Colonic mucosa (tissue), 4 donors: ENCODE data around the gene GSG1L. TPM values are rescaled to one million over a fixed set of nuclear protein-coding genes. Genes with fewer than 3 reads are reported as not detected.

ENCODE experiments used
- DNase-seq: peaks from one replicate; pipeline ENCODE4 v3.0.0-alpha.2; 2020
- H3K27ac ChIP-seq: fragments of 200-600 bp; one replicate; pipeline ENCODE4 v1.8.0; 2021
- H3K27me3 ChIP-seq: fragments of 200-600 bp; one replicate; pipeline ENCODE4 v1.8.0; 2021
- H3K36me3 ChIP-seq: fragments of 200-600 bp; one replicate; pipeline ENCODE4 v1.8.0; 2021
- H3K4me1 ChIP-seq: fragments of 200-600 bp; one replicate; pipeline ENCODE4 v1.8.0; 2021; ENCODE audit warnings: mild to moderate bottlenecking
- H3K4me3 ChIP-seq: fragments of 200-600 bp; one replicate; pipeline ENCODE4 v1.8.0; 2021
- H3K9ac ChIP-seq, 2 donors: one replicate each; pipeline ENCODE4 v1.7.0; 2013; ENCODE audit warnings: control low read depth in 2 of 2, low read depth in 2 of 2, low read length in 2 of 2
- H3K9me3 ChIP-seq: fragments of 200-600 bp; one replicate; pipeline ENCODE4 v1.8.0; 2021
- intact Hi-C: fragments of 100-400 bp; cut with DNase I; formaldehyde crosslinking; loops from one replicate; pipeline ENCODE4 v1.14.1; 2022
- total RNA-seq, 2 donors: library from RNA; stranded (reverse); fragmentation: NEBNext Ultra II Directional in 1 of 2; extraction: Animal tissue kit (Norgen Biotek cat#: 25700) in 1 of 2; gene quantifications; one replicate each; pipeline ENCODE4 v1.2.1, GENCODE V29; 2021
- TF ChIP-seq, protein P1 (sequence below): fragments of 200-600 bp; IDR thresholded peaks from one replicate; pipeline ENCODE4 v1.8.0; 2022; ENCODE audit warnings: antibody characterized with exemption, mild to moderate bottlenecking
- donor health status: healthy.
- donor health status: DM: no; HTN: no; CAD: no.
- donor health status: DM: no; HTN: no; CAD: no.

Gene GSG1L
- total RNA-seq, 2 donors from 2014 or later = 0.13 to 0.15 TPM

DNA sequence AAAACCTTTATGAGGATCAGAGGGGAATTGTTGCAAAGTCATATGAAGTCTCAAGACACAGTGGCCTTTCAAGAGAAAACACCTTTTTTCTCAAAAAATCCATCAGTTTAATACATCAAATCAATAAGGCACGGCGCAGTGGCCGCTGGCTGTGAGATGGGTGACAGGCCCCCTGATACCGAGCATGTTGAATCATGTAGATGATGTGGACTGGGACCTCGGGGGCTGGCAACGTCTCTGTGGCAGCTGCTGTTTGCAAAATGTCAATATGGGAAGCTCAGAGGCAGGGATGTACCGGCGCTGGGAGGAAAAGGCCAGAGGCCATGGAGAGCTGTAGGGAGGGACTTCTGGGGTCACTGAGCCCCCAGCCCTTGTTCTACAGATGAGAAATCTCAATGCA lies 169.1 kb downstream of the GSG1L start:
- DNase-seq = no peak
- no peaks in the 10 kb centered on the region for H3K4me1 ChIP-seq
- no peaks in the 10 kb centered on the region for H3K9me3 ChIP-seq
- no peaks in the 10 kb centered on the region for H3K36me3 ChIP-seq
- no peak overlapping the region for H3K4me3 ChIP-seq
- H3K27me3 ChIP-seq = no peaks in the 10 kb centered on the region
- intact Hi-C loops = no loop called here
- H3K27ac ChIP-seq = no peak overlapping the region
- TF ChIP-seq, protein P1, sequence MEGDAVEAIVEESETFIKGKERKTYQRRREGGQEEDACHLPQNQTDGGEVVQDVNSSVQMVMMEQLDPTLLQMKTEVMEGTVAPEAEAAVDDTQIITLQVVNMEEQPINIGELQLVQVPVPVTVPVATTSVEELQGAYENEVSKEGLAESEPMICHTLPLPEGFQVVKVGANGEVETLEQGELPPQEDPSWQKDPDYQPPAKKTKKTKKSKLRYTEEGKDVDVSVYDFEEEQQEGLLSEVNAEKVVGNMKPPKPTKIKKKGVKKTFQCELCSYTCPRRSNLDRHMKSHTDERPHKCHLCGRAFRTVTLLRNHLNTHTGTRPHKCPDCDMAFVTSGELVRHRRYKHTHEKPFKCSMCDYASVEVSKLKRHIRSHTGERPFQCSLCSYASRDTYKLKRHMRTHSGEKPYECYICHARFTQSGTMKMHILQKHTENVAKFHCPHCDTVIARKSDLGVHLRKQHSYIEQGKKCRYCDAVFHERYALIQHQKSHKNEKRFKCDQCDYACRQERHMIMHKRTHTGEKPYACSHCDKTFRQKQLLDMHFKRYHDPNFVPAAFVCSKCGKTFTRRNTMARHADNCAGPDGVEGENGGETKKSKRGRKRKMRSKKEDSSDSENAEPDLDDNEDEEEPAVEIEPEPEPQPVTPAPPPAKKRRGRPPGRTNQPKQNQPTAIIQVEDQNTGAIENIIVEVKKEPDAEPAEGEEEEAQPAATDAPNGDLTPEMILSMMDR = no peak
- no peak overlapping the region for H3K9ac ChIP-seq

DNA sequence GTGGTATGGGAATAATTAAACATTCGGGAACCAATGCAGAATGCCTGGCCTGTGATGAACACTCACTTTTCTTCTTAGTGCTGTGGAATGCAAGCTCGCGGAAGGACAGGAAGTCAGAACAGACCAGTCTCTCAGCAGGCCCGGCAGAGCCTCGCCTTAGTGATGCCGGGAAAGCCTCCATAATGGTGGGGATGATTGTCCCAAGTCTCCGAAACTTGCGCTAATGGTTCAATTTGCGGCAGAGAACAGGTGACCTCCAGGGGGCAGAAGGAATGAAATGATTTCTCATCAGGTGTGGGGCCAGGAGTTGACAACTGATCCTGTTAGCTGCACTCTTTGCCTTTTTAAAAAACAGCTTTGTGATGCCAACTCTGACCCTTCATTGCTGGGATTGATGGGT lies 170.6 kb downstream of the GSG1L start:
- TF ChIP-seq, protein P1 = no peak
- no peak for DNase-seq
- H3K9me3 ChIP-seq = no peaks in the 10 kb centered on the region
- no peaks in the 10 kb centered on the region for H3K36me3 ChIP-seq
- no peak overlapping the region for H3K4me3 ChIP-seq
- intact Hi-C loops = no loop called here
- H3K4me1 ChIP-seq = no peaks in the 10 kb centered on the region
- H3K27ac ChIP-seq = no peak overlapping the region
- H3K27me3 ChIP-seq = no peaks in the 10 kb centered on the region
- H3K9ac ChIP-seq = no peak overlapping the region

DNA sequence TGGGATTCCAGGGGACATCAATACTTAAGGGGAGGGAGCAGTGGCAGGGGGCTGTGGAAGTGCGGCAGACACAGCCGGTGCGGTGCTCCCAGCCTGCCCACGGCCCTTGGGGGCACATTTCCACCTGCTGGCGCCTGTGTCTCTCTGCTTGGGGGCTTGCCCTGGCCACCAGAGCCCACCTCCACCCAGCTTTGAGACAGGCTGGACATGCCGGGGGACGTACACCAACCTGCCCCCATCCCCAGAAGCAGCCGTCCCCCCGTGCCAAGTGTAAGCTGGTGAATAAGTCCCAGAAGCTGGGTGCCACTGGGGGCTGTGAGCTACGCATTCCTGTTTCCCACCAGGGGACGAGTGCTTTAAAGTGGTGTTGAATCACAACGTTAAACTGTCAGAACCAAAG lies 172.6 kb downstream of the GSG1L start:
- H3K9me3 ChIP-seq = no peaks in the 10 kb centered on the region
- H3K27me3 ChIP-seq = no peaks in the 10 kb centered on the region
- no peak overlapping the region for H3K9ac ChIP-seq
- no peak overlapping the region for H3K4me3 ChIP-seq
- intact Hi-C loops = no loop called here
- no peaks in the 10 kb centered on the region for H3K4me1 ChIP-seq
- H3K27ac ChIP-seq = no peak overlapping the region
- DNase-seq = no peak
- no peaks in the 10 kb centered on the region for H3K36me3 ChIP-seq
- TF ChIP-seq, protein P1 = no peak

DNA sequence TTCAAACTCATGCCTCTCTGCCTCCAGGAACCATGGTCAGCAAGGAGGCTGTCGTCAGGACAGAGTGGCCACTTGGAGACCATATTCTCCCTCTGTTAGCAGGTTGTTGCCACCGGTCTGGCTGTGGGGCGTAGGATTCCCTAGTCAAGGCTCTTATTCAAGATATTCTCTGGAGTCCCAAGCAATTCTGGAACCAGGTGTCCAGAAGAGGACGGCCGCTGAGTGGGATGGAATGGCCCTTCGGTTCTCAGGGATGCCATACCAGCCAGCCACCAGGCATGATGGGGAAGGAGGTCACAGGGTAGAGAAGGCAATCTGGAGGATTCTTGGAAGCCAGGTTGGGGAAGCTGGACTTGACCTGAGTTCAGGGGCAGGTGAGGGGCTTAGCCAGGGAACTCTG lies 173.5 kb downstream of the GSG1L start:
- H3K27ac ChIP-seq = no peak overlapping the region
- no peaks in the 10 kb centered on the region for H3K9me3 ChIP-seq
- no peak for DNase-seq
- TF ChIP-seq, protein P1 = no peak
- H3K9ac ChIP-seq = no peak overlapping the region
- H3K4me1 ChIP-seq = no peaks in the 10 kb centered on the region
- intact Hi-C loops = no loop called here
- H3K27me3 ChIP-seq = no peaks in the 10 kb centered on the region
- no peaks in the 10 kb centered on the region for H3K36me3 ChIP-seq
- H3K4me3 ChIP-seq = no peak overlapping the region

DNA sequence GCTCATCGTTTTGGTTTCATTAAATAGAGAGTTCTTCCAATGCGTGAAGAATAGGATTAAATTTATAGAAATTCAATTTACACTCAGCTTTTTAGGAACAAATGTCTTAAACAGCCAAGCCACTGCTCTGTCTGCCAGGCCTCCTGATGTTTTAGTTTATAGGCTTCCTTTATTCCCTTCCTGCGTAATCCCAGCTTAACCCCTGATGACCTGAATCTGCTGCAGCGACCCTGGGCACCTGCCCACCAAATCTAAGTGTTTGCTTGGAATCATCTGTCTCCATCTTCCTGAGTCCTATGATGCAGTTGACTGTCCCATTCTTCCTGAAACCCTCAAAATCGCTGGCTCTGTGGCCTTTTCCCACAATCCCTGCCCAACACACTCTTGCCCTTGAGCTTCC lies 179.9 kb downstream of the GSG1L start:
- intact Hi-C loops = no loop called here
- H3K36me3 ChIP-seq = no peaks in the 10 kb centered on the region
- H3K4me1 ChIP-seq = no peaks in the 10 kb centered on the region
- TF ChIP-seq, protein P1 = no peak
- no peaks in the 10 kb centered on the region for H3K9me3 ChIP-seq
- H3K27ac ChIP-seq = no peak overlapping the region
- H3K27me3 ChIP-seq = no peaks in the 10 kb centered on the region
- no peak overlapping the region for H3K9ac ChIP-seq
- H3K4me3 ChIP-seq = no peak overlapping the region
- DNase-seq = no peak

DNA sequence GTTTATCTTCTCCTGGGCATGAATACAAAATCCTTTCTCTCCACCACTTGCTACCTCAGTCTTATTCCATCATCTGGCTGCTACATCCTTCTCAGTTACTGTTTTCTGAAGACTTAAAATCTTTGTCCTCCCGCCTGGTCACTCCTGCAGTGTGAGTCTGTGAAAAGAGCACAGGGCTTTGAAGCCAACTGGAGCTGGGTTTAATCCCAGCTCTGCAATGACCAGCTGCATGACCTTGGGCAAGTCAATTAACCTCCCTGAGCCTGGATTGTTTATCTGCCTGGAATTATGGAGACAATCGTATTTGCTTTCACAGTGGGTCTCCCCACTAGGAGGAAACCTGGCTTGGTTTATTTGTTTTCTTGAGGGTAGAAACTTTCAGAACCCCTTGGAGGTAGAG lies 183.2 kb downstream of the GSG1L start:
- Histone ChIP-seq H3K4me3 (no peak overlapping the region), H3K4me1 (no peaks in the 10 kb centered on the region), H3K9ac (no peak overlapping the region), H3K27ac (no peak overlapping the region), H3K27me3 (no peaks in the 10 kb centered on the region), H3K9me3 (no peaks in the 10 kb centered on the region), H3K36me3 (no peaks in the 10 kb centered on the region)
- TF ChIP-seq, protein P1 = no peak
- DNase-seq = no peak
- intact Hi-C loops = no loop called here
